K562 (cell line): ENCODE data around the gene WNT6. TPM values are rescaled to one million over a fixed set of nuclear protein-coding genes. Genes with fewer than 3 reads are reported as not detected.

Experiments used
- ATAC-seq: fragments of 200-7000 bp; cut with Tn5 transposase; 3 replicates; pipeline ENCODE4 v1.9.1; 2020; ENCODE audit warnings: moderate library complexity
- BruUV-seq: library from RNA; stranded (reverse); fragments of 400-500 nt; replicated peaks from 2 replicates; lab custom pipeline; 2021; lab: Mats Ljungman, UMichigan
- CTCF ChIA-PET: fragments of 300-600 bp; formaldehyde crosslinking; extraction: SDS; loops from one replicate; lab custom pipeline; 2021; ENCODE audit warnings: low intra/inter-chr PET ratio; lab: Yijun Ruan, JAX
- POLR2A ChIA-PET: fragments of 300-600, 350-650 bp; sonication (Branson Sonifier 250); formaldehyde crosslinking; extraction: SDS; loops from one replicate; lab custom pipeline; 2021; ENCODE audit warnings: antibody characterized with exemption, inconsistent platforms; lab: Yijun Ruan, JAX
- DNase-seq, 4 experiments: peaks; one replicate each; pipeline versions ENCODE4 v3.0.0 to v3.0.0-alpha.2; 2011 to 2018; ENCODE audit warnings: low spot score in 3 of 4, mixed read lengths in 3 of 4; ENCODE audit errors: extremely low read depth in 1 of 4
- FAIRE-seq: peaks from 2 replicates; lab custom pipeline; 2011; peaks lifted over from hg19 to GRCh38; lab: Jason Lieb, UNC
- H2AFZ ChIP-seq: 2 replicates; pipeline ENCODE4 v1.6.0; 2011; ENCODE audit warnings: low read depth, low read length, control low read depth, inconsistent platforms
- H3K27ac ChIP-seq: fragments of 200-600 bp; 3 replicates; pipeline ENCODE4 v1.8.0; 2011; ENCODE audit warnings: low read depth, mild to moderate bottlenecking, control low read depth, inconsistent platforms, low read length, moderate library complexity, mixed read lengths; ENCODE audit errors: extremely low read depth
- H3K27me3 ChIP-seq, 2 experiments: fragments of 300-600 bp in 1 of 2; 2 replicates in 1 of 2; 3 replicates in 1 of 2; pipeline versions ENCODE4 v1.6.0 to v1.8.0; 2011; ENCODE audit warnings: inconsistent platforms in 2 of 2, low read length in 2 of 2, mild to moderate bottlenecking in 1 of 2, mixed read lengths in 1 of 2, moderate library complexity in 1 of 2; ENCODE audit not compliant: control insufficient read depth in 2 of 2, insufficient read depth in 2 of 2
- H3K36me3 ChIP-seq: fragments of 300-600 bp; 3 replicates; pipeline ENCODE4 v1.8.0; 2011; ENCODE audit warnings: mild to moderate bottlenecking, low read length, inconsistent platforms; ENCODE audit not compliant: control insufficient read depth, insufficient read depth
- H3K4me1 ChIP-seq, 2 experiments: fragments of 200-600 bp in 1 of 2; replicated peaks in 1 of 2; 2 replicates in 1 of 2; 3 replicates in 1 of 2; pipeline versions ENCODE4 v1.5.1 to v1.8.0; 2011; ENCODE audit warnings: inconsistent platforms in 2 of 2, low read length in 2 of 2, mild to moderate bottlenecking in 1 of 2, mixed read lengths in 1 of 2, moderate library complexity in 1 of 2; ENCODE audit not compliant: control insufficient read depth in 2 of 2, insufficient read depth in 2 of 2
- H3K4me2 ChIP-seq: 2 replicates; pipeline ENCODE4 v1.6.1; 2011; ENCODE audit warnings: low read length, control low read depth, inconsistent platforms, mixed read lengths; ENCODE audit not compliant: insufficient read depth
- H3K4me3 ChIP-seq: fragments of 200-600 bp; sonication (generic), shearing (Covaris generic); 2 replicates; pipeline ENCODE4 v1.5.1; 2016; ENCODE audit warnings: control low read depth, inconsistent platforms
- H3K79me2 ChIP-seq: fragments of 200-600 bp; 3 replicates; pipeline ENCODE4 v1.8.0; 2011; ENCODE audit warnings: low read length, inconsistent platforms; ENCODE audit not compliant: control insufficient read depth, insufficient read depth
- H3K9ac ChIP-seq, 2 experiments: 2 replicates each; pipeline versions ENCODE4 v1.6.0 to v1.6.1; 2011; ENCODE audit warnings: low read depth in 2 of 2, low read length in 2 of 2, control low read depth in 1 of 2, inconsistent platforms in 1 of 2, mild to moderate bottlenecking in 1 of 2, mixed read lengths in 1 of 2; ENCODE audit not compliant: insufficient read depth in 1 of 2
- H3K9me1 ChIP-seq: one replicate; pipeline ENCODE4 v1.6.0; 2011; ENCODE audit warnings: inconsistent platforms, mild to moderate bottlenecking, low read length, moderate library complexity; ENCODE audit not compliant: control insufficient read depth, insufficient read depth
- H3K9me3 ChIP-seq: replicated peaks from 2 replicates; pipeline ENCODE4 v1.5.1; 2011; ENCODE audit warnings: low read depth, low read length, inconsistent platforms; ENCODE audit not compliant: control insufficient read depth, insufficient read depth
- H4K20me1 ChIP-seq: replicated peaks from 2 replicates; pipeline ENCODE4 v1.6.1; 2011; ENCODE audit warnings: low read length, inconsistent platforms, mixed read lengths; ENCODE audit not compliant: control insufficient read depth, insufficient read depth
- BRD9 ChIP-seq: fragments of 450-650 bp; IDR thresholded peaks from 2 replicates; pipeline ENCODE4 v1.6.1; 2018; ENCODE audit warnings: low read depth; ENCODE audit not compliant: partially characterized antibody
- NFXL1 ChIP-seq: fragments of 450-650 bp; formaldehyde crosslinking; IDR thresholded peaks from 2 replicates; pipeline ENCODE4 v1.4.0; 2021; ENCODE audit warnings: mild to moderate bottlenecking
- PHF21A ChIP-seq: fragments of 450-650 bp; IDR thresholded peaks from 2 replicates; pipeline ENCODE4 v1.6.1; 2017; ENCODE audit warnings: low read depth, borderline replicate concordance
- PHTF2 ChIP-seq: fragments of 250-450 bp; sonication (Bioruptor Pico); IDR thresholded peaks from 2 replicates; pipeline ENCODE4 v1.5.0; 2021; ENCODE audit warnings: mild to moderate bottlenecking
- THRA ChIP-seq: fragments of 450-650 bp; IDR thresholded peaks from 2 replicates; pipeline ENCODE4 v1.6.1; 2017; ENCODE audit warnings: mild to moderate bottlenecking, moderate library complexity
- ZBTB11 ChIP-seq, 3 experiments: fragments of 200-800 bp in 1 of 3; fragments of 250-450 bp in 1 of 3; fragments of 450-650 bp in 1 of 3; sonication (Bioruptor Pico) in 1 of 3; sonication (Bioruptor generic) in 1 of 3; formaldehyde crosslinking in 1 of 3; IDR thresholded peaks; 2 replicates each; pipeline versions ENCODE4 v1.6.1 to v1.8.0; 2016 to 2022; ENCODE audit warnings: mild to moderate bottlenecking in 2 of 3, missing genetic modification characterization in 2 of 3, missing compliant biosample characterization in 1 of 3, moderate library complexity in 1 of 3
- ZNF217 ChIP-seq: sonication (generic); formaldehyde crosslinking; IDR thresholded peaks from 2 replicates; pipeline ENCODE4 v1.8.0; 2022; ENCODE audit warnings: mild to moderate bottlenecking, missing genetic modification reagents
- WGBS: fragments of 100-300 bp; shearing (Covaris generic); methylation state at CpG from one replicate; pipeline ENCODE4 v1.1.6; 2016; ENCODE audit warnings: low coverage, mixed read lengths; ENCODE audit not compliant: insufficient coverage; ENCODE audit errors: missing lambda C conversion rate; 5-methylcytosine and 5-hydroxymethylcytosine counted together
- in situ Hi-C: fragments of 300-500 bp; cut with MboI; formaldehyde crosslinking; loops from 4 replicates; pipeline ENCODE4 v1.15.0; 2018; ENCODE audit warnings: inconsistent platforms, mixed read lengths
- intact Hi-C: fragments of 100-400 bp; cut with micrococcal nuclease; formaldehyde crosslinking; loops from 2 replicates; pipeline ENCODE4 v1.14.2; 2022
- polyA plus RNA-seq, 8 experiments: library from polyadenylated mRNA; depleted of rRNA in 4 of 8; stranded (reverse) in 5 of 8; unstranded in 3 of 8; fragments of >200 nt; fragmentation: Nextera tagmentation in 2 of 8; fragmentation: Illumina TruSeq in 1 of 8; extraction: Ambion mirVana in 2 of 8; extraction: Trizol in 1 of 8; gene quantifications; 2 replicates each; pipeline versions ENCODE4 v1.2.1 to v1.2.3, GENCODE V29; 2011 to 2014; ENCODE audit warnings: inconsistent platforms in 1 of 8, missing spikeins in 1 of 8
- total RNA-seq, 7 experiments: library from RNA; depleted of rRNA in 6 of 7; stranded (reverse); fragments of >200 nt in 6 of 7; fragmentation: Illumina TruSeq in 2 of 7; extraction: Trizol in 2 of 7; gene quantifications; 2 replicates each; pipeline versions ENCODE4 v1.2.1 to v1.2.3, GENCODE V29; 2011 to 2021; ENCODE audit warnings: low replicate concordance in 1 of 7

The WNT6 gene
- total and polyA plus RNA-seq, 9 of the 15 experiments (the other 6 are each of a cell fraction or from before 2014, with no cell fraction given): not detected

GRCh38 chr2:218816561-218817011 lies 43.0 kb upstream of the WNT6 start:
- no peak for DNase-seq
- CTCF ChIA-PET: no interaction called here
- Histone ChIP-seq H3K36me3 (no peaks in the 10 kb centered on the region), H3K27me3 (peaks cover 18 to 63% of the 10 kb centered on the region in 2 experiments; a peak in 4 of 5 replicates), H3K79me2 (no peaks in the 10 kb centered on the region), H2AFZ (no peak overlapping the region), H3K4me3 (no peak overlapping the region), H3K4me2 (no peak overlapping the region), H3K9ac (no peak overlapping the region)
- POLR2A ChIA-PET: interaction anchor here (0.5 to 1.2 kb wide), 3 partner anchors 34 to 621 kb away, joined by 3 read pairs; partner anchors contain the start of gene CYP27A1
- no peak for ATAC-seq
- FAIRE-seq: no peak
- no TSS peak for BruUV-seq
- no peak for TF ChIP-seq ZNF217 (CRISPR knock-in tag)
- no peak for TF ChIP-seq PHTF2
- no peak for TF ChIP-seq NFXL1 (CRISPR knock-in tag)
- no peak for TF ChIP-seq BRD9
- no peak for TF ChIP-seq ZBTB11 (CRISPR knock-in tag; IDR thresholded peaks at IDR 0.05)
- TF ChIP-seq PHF21A: no peak
- no peak for TF ChIP-seq THRA
- TF ChIP-seq, all 486 proteins: peak for 0
- in situ Hi-C loops (no loop called here), intact Hi-C loops (no loop called here)
- 0% methylated on average over 1 of the region's 2 CpGs for WGBS
- Histone ChIP-seq H3K9me3 (no peaks in the 10 kb centered on the region), H3K9me1 (no peaks in the 10 kb centered on the region), H4K20me1 (no peaks in the 10 kb centered on the region), H3K4me1 (no peaks in the 10 kb centered on the region), H3K27ac (no peak overlapping the region)
